GM18517 (cell line): ENCODE data around the gene ELN.
"Not testable (repeated sequence)": the region's sequence is repeated elsewhere in the genome, so short reads cannot be mapped to it uniquely, and the experiment has no call there.

ENCODE experiments used
- ATAC-seq: cut with Tn5 transposase; IDR thresholded peaks from one replicate; pipeline ENCODE4 v1.9.1; 2021; ENCODE audit warnings: mild to moderate bottlenecking, moderate library complexity; ENCODE audit not compliant: unreplicated experiment

Gene ELN

DNA sequence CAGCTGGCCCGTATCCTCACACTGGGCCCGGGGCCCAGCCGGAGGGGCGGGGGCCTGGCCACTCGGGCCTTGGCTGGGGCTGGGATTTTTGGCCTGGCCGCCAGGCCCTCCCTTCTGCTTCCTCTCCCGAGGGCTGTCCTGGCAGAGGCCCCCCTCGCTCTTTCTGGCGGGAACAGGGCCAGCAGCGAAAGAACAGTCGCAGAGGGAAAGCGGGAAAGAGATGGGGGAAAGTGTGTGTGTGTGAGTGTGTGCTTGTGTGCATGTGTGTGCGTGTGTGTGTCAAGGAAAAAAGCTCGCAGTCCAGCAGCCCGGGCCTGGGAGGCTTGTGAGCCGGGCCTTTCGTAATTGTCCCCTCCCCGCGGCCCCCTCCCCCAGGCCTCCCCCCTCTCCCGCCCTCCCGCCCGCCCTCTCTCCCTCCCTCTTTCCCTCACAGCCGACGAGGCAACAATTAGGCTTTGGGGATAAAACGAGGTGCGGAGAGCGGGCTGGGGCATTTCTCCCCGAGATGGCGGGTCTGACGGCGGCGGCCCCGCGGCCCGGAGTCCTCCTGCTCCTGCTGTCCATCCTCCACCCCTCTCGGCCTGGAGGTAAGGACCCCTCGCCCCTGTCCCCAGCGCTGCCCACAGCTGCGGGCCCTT, at the start of gene ELN:
ELN (plus strand) TSS at position 491 of the 638 bp plus-strand sequence; CDS start at position 506, 15 bp downstream.
- no peak for ATAC-seq

DNA sequence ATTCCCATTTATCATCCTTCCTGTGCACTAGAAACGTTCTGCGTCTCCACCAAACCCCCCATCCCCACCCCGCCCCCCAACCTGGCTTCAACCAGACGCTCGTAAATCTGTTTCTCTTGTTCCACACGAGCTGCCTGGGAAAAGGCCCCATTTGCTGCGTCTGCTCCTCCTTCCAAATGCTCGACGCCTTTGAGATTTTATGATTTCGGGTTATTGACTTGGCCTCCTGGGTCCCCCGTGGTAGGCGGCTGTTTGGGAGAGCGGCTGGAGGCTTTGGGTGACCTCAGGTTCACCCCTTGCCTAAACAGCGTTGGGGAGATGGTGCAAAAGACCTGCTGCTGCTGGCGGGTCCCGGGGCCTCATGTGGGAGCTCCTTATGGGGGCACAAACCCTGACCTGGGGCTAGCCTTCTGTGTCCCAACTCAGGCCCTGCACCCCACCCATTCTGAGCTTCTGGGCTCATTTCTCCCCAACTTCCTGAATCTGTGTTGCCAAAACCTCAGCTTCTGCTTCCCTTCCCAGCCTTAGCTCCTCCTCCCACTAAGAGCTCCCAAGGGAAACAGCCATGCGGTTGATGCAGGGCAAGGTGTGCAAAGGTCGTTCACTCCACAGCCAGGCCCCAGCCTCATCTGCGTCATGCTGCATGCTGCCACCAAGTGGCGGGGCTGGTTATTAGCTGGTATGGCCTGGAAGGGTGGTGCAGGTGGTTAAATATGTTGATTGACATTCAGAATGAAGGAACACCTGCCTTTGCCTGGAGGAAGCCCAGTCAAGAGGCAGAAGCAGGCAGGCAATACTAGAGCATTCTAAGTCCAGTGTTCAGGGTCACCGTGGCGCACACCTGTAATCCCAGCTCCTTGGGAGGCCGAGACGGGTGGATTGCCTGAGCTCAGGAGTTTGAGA, 49.1 kb upstream of the ELN start:
- ATAC-seq = no peak

DNA sequence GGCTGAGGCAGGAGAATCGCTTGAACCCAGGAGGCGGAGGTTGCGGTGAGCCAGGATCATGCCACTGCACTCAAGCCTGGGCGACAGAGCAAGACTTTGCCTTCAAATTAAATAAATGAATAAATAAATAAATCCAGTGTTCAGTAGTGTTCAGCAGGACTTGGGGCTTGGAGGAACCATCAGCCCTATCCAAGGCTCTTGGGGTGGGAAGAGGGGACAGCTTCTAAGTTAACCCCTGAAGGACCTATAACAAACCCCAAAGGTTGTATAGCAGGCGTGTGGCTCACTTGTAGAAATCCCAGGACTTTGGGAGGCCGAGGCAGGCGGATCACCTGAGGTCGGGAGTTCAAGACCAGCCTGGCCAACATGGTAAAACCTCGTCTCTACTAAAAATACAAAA, 48.3 kb upstream of the ELN start:
- not testable (repeated sequence) for ATAC-seq

DNA sequence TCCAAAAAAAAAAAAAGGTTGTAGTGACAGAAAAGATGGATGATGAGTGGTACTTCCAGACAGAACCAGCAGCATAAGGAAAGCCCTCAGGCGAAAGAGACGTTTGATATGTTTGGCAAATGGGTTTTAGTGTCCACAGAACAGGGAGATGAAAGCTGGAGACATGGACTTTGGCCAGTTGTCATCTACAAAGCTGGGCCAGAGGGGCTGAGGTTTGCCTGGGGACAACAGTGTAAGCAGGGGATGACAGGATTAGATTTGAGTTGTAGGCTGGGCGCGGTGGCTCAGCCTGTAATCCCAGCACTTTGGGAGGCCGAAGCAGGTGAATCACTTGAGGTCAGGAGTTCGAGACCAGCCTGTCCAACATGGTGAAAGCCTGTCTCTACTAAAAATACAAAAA, 47.8 kb upstream of the ELN start:
- ATAC-seq = no peak

DNA sequence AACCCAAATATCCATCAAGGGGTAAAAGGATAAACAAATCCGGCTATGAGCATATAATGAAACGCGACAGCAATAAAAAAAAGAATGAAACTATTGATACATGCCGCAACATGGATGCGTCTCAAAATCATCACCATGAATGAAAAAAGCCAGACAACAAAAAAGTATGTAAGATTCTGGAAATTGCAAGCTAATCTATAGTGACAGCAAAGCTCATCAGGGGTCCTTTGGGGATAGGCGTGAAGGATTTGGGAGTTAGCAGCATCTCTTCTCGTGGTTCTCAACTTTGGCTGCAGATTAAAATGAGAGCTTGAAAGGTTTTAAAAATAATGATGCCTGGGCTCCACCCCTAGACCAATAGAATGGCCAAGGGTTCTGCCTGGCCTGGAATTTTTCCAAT, 46.0 kb upstream of the ELN start:
- ATAC-seq = no peak

DNA sequence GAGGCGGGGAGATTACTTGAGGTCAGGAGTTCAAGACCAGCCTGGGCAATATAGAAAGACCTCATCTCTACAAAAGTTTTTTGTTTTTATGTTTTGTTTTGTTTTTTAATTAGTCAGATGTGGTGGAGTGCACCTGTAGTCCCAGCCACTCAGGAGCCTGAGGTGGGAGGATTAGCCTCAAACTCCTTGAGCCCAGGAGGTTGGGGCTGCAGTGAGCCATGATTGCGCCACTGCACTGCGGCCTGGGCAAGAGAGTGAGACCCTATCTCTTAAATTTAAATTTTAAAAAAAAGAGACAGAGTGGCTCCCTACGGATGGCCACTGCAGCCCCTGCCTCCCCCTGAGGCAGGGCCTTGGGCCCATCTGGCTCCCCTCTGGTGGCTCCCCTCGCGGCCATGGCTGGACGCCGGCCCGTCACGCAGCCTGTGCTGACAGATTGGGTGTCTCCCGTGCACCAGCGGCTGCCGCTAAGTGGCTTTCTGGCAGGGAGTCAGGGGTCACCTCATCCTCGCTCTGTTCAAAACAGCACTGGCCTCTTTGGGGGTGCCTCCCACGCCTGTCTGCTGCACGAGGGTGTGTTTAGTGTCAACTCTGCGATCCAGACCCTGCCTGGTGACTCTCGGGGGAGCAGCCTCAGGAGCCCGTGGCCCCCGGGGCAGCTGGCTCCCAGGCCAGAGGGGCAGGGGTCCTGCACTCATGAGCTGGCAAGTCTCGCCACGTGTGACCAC, 44.4 kb upstream of the ELN start:
- ATAC-seq = no peak

DNA sequence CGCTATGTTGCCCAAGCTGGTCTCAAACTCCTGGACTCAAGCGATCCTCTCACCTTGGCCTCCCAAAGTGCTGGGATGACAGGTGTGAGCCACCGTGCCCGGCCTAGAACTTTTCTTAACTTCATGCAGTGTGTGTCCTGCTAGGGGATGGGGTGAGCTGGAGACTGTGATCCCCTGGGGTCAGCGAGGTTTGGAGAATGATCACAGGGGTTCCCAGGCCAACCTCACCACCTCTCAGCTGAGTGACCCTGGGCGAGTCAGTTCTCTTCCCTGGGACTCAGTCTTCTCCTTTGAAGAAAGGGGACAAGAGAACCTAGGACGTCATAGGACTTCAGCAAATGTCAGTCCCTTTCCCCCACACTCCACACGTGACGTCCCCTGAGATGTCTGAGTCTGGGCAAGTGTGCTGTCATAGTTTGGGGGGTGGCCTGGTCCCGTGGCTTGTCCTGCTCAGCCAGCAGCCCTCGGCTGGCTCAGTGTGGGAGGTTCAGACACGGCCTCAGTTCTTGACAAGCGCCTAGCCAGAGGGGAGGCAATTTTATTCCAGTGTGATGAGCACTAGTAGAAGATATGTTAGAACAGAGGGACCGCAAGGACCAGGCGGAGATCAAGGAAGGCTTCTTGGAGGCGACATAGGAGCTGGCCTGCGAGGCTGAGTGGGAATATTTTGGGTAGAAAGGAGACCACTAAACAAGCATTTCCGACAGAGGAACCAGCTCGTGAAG, 43.3 kb upstream of the ELN start:
- no peak for ATAC-seq

DNA sequence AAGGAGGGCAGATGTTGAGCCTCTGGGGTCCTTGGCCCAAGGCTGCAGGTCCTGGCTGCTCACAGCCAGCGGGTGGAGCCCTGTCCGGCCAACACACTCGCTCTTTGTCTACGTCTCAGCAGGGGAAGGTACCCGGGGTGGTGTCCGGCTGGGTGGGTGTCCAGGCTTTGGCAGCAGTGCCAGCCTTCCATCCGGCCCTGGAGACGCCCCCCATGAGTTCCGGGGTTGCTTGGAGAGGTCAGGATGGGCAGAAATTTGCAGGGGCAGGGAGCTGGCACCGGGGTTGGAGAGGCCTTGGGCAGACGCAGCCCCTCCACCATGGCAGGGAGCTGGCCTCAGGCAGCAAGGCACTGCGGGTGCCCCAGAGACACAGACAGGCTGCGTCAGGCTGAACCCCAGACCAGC, 42.2 kb upstream of the ELN start:
- no peak for ATAC-seq

DNA sequence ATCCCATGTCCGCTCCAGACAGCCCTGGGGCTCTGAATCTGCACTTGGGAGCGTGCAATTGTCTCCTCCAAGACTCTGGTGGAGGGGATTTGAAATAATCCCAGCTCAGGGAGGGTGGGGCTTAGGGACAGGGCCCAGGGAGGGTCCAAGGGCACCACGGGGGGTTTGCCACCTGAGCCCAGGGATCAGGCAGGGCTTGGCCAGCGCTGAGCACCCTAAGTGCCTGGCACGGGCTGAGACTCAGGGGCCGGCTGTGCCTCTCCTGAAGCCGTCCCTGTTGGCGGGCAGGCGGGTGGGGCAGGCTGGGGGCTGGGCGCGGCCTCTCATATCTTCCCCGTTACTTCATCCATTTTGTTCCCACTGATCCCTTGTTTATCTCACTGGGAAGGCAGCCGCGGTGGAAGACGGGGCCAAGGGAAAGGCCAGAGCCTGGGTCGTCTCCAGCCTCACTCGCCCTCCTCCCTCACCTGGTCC, 41.8 kb upstream of the ELN start:
- no peak for ATAC-seq

DNA sequence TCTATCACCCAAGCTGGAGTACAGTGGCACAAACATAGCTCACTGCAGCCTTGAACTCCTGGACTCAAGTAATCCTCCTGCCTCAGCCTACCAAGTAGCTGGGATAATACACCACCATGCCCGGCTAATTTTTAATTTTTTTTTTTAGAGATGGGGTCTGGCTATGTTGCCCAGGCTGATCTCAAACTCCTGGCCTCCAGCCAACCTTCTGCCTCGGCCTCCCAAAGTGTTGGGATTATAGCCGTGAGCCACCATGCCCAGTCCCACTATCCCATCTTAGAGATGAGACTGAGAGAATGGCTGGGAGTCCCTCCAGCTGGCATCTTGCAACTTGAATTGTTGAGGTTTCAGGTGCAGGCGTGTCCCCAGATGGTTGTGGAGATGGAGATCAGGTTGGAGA, 40.7 kb upstream of the ELN start:
- ATAC-seq = no peak

DNA sequence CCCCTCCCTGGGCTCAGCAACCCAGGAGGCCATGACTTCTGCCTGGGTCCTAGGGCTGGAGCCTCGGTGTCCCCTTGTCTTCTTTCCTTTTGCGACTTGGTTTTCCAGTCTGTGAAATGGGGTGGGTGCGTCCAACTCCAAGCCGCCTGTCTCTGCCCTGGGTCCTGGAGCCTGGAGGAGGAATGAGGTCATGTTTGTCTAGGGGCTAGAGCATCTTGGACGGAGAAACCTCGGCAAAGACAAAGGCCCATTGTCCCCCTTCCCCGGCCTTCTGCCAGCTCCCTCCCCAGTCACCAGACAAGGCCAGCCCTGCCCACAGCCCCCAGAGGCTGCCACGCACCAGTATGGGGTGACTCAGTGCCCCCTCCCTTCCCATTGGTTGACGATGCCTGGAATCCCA, 39.8 kb upstream of the ELN start:
- ATAC-seq = no peak

DNA sequence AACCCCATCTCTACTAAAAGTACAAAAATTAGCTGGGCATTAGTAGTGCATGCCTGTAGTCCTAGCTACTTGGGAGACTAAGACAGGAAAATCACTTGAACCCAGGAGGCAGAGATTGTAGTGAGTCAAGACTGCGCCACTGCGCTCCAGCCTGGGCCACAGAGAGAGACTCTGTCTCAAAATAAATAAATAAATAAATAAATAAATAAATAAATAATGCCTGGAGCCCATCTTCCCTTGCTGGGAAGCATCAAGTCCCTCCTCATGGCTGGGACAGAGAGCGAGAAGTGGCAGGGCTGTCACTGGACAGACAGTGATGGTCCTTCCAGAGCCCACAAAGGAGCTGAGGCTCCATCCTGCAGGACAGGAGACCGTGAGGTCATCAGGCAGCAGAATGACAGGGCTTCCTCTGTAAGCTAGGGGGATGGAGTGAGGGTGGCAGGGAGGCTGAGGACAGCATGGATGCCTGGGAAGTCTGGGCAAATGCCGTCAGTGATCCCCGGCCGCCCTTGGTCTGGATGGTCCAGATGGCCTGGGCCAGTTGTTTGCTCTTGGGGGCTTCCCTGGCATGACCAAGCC, 36.4 kb upstream of the ELN start:
- ATAC-seq = no peak

DNA sequence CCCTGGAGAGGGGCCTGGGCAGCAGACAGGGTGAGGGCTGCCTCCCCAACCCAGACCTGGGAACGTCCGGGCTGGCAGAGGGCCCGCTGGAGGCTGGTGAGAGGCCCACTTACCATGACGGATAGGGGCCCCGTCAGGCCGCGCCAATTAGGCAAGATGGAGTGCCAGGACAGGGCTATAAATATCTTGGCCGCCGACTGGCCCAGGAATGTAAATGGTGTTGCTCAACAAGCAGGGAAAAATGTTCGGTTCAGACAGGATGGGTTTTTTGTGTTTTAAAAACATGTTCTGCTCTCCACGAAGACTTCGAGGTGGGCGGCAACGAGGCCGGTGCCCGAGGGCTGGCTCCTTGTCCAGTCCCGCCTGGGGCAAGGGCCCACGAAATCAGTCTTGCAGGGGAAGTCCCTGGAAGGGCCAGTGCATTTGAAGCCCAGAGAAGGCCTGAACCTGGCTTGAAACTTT, 35.8 kb upstream of the ELN start:
- ATAC-seq = no peak

DNA sequence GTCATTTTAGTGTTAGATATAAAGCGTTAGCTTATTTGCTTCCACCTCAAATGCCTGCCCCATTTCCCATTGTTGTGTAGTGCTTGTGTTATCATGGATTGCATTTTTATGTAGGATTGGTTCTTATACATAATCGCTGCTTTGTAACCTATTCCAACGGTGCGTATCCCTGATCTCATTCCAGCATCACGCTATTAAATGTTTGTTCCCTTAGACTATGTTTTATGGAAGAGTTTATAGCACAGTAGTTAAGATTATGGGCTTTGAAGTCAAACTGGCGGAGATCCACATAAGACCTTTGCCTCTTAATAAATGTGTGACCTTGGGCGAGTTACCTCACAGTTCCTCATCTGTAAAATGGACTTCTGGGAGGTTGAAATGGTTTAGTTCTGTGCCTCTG, 34.0 kb upstream of the ELN start:
- no peak for ATAC-seq

DNA sequence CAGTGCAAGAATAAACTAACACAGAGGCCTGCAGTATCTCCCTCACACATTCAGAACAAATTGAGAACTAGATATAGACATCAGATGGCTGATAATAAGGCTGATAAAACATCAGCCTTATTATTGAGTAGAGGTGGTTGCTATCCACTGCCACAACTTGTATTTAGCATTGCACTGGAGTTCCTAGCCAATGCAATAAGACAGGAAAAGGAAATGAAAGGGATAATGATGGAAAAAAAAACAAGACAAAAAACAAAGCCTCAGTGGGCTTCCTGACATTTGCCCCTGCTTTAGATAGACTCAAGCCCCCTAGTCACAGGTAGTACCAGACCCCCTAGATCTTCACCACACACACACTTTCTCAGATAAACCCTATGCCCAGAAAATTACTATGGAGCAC, 33.2 kb upstream of the ELN start:
- no peak for ATAC-seq

DNA sequence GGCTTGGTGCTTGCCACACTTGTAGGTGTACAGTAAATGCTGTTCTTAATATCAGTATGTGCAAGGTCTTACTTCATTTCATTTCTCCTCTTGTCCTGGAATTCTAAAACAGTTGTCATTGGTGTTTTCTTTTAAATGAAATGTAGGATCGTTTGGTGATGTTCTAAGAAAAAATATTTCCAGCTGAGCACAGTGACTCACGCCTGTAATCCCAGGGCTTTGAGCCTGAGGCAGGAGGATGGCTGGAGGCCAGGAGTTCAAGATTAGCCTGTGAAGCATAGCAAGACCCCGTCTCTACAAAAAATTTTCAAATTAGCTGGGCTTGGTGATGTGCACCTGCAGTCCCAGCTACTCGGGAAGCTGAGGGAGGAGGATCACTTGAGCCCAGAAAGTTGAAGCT, 32.6 kb upstream of the ELN start:
- ATAC-seq = no peak

DNA sequence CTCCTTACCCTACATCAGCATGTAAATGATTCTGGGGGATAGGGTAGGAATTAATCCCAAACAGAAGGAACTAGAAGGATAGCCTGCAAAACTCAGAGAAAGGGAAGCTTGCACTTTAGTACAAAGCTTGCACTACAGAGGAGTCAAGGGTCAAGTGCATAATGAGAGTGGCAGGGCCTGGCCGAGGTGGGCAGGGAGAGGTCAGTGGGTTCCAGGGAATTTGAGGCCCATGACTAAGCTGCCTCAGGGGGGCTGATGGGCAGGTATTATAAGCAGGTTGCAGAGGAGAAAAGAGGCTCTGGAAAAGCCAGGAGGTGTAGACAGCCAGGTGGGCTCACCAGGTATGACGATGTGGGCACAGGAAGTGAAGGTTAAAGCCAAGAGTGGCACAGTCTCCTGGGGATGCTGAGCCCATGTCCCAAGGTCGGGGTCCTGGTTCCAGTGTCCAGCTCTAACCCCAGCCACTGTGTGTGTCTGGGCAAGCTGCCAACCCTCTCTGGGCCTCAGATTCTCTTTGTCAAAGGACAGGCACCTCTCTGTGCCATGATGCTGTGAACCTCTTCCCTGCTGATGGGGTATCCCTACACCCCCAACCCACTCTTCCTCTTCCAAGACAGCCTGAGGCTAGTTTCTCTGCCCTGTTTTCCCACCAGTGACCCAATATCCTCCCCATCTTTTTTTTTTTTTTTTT, 32.0 kb upstream of the ELN start:
- ATAC-seq = no peak

DNA sequence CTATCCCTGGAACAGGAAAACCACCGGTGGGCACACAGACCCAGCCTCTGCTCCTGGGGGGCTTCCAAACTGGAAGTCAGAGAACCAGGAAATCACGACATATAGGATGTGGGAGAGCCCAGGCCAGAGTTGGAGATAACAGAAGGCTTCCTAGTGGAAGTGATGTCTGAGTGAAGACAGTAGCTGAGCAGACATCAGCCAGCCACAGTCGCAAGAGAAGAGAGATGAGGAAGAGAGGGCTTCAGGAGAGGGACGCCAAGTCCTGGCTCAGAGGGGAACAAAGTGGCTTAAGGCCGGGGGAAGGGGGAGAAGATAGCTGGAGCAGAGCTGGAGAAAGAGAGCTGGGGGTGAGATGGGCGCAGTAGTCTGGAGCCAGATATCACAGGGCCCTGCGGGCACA, 30.9 kb upstream of the ELN start:
- no peak for ATAC-seq

DNA sequence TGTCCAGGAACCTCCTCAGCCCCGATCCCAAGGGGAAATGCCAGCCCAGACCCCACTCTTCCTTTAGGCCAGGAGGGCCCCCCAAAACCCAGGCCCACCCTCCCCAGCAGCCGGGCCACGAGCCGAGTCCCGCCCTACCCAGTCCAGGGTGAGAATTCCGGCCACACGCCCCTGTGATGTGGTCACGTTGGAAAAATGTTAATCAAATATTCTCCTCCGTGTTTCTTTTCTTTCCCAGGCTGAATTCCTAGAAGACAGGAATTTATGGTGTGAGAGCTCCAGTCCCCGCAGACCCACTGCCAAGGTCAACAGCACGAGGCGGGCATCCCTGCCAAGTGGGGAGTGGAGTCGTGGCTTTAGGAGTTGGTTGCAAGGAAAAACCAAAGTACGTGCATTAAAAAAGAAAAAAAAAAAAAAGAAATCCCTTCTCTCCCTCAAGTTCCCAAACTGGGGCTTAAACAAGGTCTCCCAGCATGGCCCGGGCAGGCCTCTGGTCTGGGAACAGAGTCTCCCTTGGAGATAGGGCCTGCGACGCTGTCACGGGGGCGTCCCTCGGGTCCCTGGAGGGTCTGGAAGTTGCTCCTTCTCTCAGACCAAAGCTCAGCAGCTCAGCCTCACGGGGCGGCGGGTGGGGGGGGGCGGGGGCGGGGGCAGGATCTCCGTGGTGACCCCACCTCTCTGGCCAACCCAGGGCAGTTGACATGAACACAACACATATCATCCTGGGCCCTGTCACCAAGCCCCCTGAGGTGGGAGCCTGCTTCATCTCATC, 28.1 kb upstream of the ELN start:
- no peak for ATAC-seq
